Cardiac fibroblast (primary cell): ENCODE results near the gene TDRD9.

Source experiments
- DNase-seq, 2 donors: peaks; one replicate each; pipeline versions ENCODE4 v3.0.0 to v3.0.0-alpha.2; 2010; ENCODE audit warnings: low read depth in 2 of 2
- H3K4me3 ChIP-seq, 2 donors: replicated peaks in 1 of 2; 1 replicate in 1 of 2; 2 replicates in 1 of 2; pipeline ENCODE4 v1.5.1; 2011; ENCODE audit warnings: low read depth in 2 of 2, low read length in 2 of 2, mild to moderate bottlenecking in 2 of 2, moderate library complexity in 1 of 2
- TF ChIP-seq, protein P1 (sequence below): IDR thresholded peaks from one replicate; pipeline ENCODE4 v1.5.1; 2011; ENCODE audit warnings: low read depth, mild to moderate bottlenecking, low read length, inconsistent platforms

Gene TDRD9

GRCh38 chr14:103881268-103882201 is 46.7 kb upstream of the TDRD9 start:
- no peak overlapping the region for H3K4me3 ChIP-seq
- DNase-seq = no peak
- TF ChIP-seq, protein P1, sequence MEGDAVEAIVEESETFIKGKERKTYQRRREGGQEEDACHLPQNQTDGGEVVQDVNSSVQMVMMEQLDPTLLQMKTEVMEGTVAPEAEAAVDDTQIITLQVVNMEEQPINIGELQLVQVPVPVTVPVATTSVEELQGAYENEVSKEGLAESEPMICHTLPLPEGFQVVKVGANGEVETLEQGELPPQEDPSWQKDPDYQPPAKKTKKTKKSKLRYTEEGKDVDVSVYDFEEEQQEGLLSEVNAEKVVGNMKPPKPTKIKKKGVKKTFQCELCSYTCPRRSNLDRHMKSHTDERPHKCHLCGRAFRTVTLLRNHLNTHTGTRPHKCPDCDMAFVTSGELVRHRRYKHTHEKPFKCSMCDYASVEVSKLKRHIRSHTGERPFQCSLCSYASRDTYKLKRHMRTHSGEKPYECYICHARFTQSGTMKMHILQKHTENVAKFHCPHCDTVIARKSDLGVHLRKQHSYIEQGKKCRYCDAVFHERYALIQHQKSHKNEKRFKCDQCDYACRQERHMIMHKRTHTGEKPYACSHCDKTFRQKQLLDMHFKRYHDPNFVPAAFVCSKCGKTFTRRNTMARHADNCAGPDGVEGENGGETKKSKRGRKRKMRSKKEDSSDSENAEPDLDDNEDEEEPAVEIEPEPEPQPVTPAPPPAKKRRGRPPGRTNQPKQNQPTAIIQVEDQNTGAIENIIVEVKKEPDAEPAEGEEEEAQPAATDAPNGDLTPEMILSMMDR = no peak

- TF ChIP-seq, protein P1 = no peak
- no peak overlapping the region for H3K4me3 ChIP-seq
- peak in 1 of 2 donors; percentile 33 for DNase-seq
Measured at GRCh38 chr14:103882503-103883262, 45.6 kb upstream of the TDRD9 start.

- no peak overlapping the region for H3K4me3 ChIP-seq
- DNase-seq = no peak
- TF ChIP-seq, protein P1 = no peak
Measured at GRCh38 chr14:103883263-103883523, 45.1 kb upstream of the TDRD9 start.

GRCh38 chr14:103884854-103885253 is 43.4 kb upstream of the TDRD9 start:
- no peak overlapping the region for H3K4me3 ChIP-seq
- no peak for DNase-seq
- TF ChIP-seq, protein P1 = no peak

GRCh38 chr14:103885509-103885932 is 42.7 kb upstream of the TDRD9 start:
- no peak for DNase-seq
- no peak overlapping the region for H3K4me3 ChIP-seq
- TF ChIP-seq, protein P1 = no peak

DNA sequence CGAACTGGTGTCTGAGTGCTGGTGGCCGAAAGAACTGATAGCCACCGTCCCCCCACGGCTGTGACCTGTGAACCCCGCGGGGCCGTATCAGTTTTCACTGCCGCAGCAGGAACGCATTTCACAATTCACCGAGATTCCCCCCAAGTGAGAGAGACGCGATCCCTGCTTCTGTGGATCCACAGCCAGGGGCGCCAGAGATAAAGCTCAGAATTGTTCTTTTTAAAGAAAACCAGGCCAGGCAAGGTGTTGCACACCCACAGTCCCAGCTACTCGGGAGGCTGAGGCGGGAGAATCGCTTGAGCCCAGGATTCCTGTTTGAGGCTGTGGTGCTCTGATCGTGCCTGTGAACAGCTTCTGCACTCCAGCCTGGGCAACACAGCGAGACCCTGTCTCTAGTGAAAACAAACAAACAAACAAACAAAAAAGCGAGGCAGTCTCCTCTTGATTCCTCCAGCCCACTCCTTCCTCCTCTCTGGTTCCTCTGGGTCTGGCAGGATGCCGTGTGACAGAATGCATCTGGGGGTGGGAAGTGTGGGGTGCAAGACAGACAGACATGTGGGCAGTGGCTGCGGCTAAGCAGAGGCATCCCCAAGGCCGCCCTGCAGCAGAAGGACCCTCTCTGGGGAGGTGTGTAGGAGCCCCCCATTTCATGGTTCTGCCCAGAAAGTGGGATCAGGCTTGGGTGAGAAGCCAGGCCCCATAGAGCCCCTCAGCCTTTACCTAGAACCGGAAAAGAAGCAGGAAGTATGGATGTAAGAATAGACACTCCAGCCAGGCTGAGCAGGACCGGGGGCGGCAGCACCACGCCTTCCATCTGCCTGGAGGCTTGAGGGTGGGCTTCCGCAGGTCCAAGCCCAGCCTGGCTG is 41.7 kb upstream of the TDRD9 start:
- H3K4me3 ChIP-seq = no peak overlapping the region
- TF ChIP-seq, protein P1 = peak; percentile 46
- peak; percentile 13 to 37 for DNase-seq
